HG03520 (cell line): ENCODE results near the gene SH3PXD2B.
"Not testable (repeated sequence)": the region's sequence is repeated elsewhere in the genome, so short reads cannot be mapped to it uniquely, and the experiment has no call there.

Experiments
- ATAC-seq: cut with Tn5 transposase; IDR thresholded peaks from one replicate; pipeline ENCODE4 v1.9.1; 2021; ENCODE audit warnings: mild to moderate bottlenecking, moderate library complexity; ENCODE audit not compliant: unreplicated experiment

Gene SH3PXD2B

GRCh38 chr5:172345881-172346280, 108.4 kb downstream of the SH3PXD2B start:
- no peak for ATAC-seq

GRCh38 chr5:172344855-172345409, 109.4 kb downstream of the SH3PXD2B start:
- ATAC-seq: no peak

- ATAC-seq: no peak
Observed at GRCh38 chr5:172343741-172344140, 110.6 kb downstream of the SH3PXD2B start.

DNA sequence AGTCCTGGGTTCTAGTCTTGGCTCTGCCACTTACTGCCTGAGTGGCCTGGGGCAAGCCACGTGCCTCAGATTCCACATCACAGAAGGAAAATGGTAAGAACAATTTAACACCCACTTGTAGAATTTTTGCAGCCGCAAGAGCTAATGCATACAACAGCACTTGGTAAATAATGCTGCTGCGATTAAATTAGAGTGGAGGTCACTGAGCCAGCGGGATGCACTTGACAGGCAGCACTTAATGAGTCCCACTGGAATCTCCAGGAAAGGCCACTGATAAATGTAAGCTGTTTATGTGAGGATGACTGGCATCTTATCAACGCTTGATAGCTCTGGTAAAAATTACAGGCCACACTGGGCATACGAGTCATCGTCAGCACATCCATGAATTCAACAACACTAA, 111.4 kb downstream of the SH3PXD2B start:
- ATAC-seq: no peak

GRCh38 chr5:172339264-172340180, 114.8 kb downstream of the SH3PXD2B start:
- no peak for ATAC-seq

DNA sequence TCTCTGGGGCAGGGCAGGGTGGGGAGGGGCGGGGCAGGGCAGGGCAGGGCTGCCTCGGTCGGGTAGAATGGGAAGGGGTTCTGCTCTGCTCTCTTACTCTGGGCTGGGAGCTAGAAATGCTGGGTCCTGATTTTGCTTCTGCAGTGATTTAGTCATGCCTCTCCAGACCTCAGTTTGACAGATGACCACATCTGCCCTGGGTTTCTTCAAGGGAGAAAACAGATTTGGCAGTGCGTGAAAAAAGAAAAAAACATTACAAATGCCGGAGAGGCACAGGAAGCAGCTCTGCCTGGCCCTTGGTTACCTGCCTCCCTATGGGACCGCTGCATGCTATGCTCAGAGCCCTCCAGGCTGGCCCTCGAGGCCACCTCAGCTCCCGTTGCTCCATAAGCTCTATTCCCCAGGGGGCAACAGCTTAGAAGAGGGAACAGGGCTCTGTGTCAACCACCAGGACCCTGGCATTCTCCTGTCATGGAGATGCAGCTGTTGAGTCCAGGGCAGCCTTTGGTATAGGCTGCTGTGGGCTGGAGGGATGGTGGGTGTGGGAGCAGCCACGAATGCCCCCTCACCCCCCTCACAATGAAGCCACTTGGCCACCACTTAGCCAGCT, 117.5 kb downstream of the SH3PXD2B start:
- ATAC-seq: no peak

GRCh38 chr5:172336264-172336663, 118.1 kb downstream of the SH3PXD2B start:
- ATAC-seq: no peak

GRCh38 chr5:172335721-172336120, 118.6 kb downstream of the SH3PXD2B start:
- ATAC-seq: no peak

GRCh38 chr5:172334641-172335040, 119.7 kb downstream of the SH3PXD2B start:
- no peak for ATAC-seq

- no peak for ATAC-seq
Observed at GRCh38 chr5:172334196-172334595, 120.1 kb downstream of the SH3PXD2B start.

DNA sequence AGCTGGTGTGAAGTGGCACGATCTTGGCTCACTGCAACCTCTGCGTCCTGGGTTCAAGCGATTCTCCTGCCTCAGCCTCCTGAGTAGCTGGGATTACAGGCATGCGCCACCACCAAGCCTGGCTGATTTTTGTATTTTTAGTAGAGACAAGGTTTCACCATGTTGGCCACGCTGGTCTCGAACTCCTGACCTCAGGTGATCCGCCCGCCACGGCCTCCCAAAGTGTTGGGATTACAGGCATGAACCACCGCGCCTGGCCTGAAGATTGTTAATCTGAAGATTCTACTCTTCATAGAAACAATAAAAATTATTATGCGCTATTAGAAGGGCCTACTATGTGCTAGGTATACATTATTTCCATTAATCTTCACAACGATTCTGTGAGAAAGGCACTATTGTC, 127.4 kb downstream of the SH3PXD2B start:
- ATAC-seq: not testable (repeated sequence)

DNA sequence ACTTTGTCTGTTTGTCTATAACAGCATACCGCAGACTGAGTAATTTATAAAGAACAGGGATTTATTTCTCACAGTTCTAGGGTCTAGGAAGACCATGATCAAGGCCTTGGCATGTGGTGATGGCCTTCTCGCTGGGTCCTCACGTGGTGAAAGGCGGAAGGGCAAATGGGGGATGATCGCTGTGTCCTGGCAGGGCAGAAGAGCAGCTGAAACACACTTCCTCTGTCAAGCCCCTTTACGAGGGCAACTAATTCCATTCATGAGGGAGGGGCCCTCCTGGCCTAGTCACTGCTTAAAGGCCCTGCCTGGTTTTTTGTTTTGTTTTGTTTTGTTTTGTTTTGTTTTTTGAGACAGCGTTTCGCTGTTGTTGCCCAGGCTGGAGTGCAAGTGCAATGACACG, 128.9 kb downstream of the SH3PXD2B start:
- ATAC-seq: no peak

- ATAC-seq: peak; percentile 62
Observed at GRCh38 chr5:172322028-172322965, 132.0 kb downstream of the SH3PXD2B start.

- ATAC-seq: no peak
Observed at GRCh38 chr5:172321593-172321992, 132.7 kb downstream of the SH3PXD2B start.

- no peak for ATAC-seq
Observed at GRCh38 chr5:172319708-172320441, 134.4 kb downstream of the SH3PXD2B start.

- peak; percentile 63 for ATAC-seq
Observed at GRCh38 chr5:172315587-172316493, 138.5 kb downstream of the SH3PXD2B start.

GRCh38 chr5:172313915-172314314, 140.4 kb downstream of the SH3PXD2B start:
- ATAC-seq: no peak

DNA sequence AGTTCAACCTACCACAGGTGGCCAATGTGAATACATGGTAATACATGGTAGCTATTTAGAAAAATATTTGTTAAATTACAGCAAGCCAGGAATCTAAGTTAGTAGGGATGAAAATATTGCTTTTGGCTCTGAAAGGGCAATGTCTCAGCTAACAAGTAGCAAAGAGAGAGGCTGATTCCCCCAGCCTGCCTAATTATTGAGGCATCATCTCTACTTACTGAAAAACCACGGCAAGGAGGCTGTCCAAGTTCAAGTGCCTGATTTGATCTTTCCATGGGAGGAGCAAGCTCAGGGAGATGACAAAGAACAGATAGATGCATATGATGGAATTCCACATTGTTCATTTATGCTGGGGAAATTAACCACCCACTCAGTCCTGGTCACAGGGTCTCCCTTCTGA, 142.0 kb downstream of the SH3PXD2B start:
- ATAC-seq: no peak

DNA sequence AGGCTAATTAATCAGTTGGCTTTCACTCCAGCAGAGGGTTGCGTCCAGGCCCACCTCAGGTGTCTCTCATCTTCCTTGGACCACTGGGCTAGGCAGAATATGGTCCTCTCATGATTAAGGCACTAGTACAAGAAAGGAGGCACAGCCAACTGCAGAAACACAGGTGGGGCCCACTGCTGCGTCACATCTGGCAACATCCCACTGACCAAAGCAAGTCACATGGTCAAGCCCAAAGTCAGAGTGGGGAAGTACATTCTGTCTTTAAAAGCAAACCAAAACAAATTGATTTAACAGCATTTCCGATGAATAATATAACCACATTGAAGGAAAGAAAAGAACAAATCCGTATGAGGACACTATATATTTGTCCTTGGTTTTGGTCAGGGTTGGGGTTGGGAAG, 142.7 kb downstream of the SH3PXD2B start:
- ATAC-seq: no peak
